Uterus (tissue), 4 donors: ENCODE results near the gene ZNF324B. TPM values are rescaled to one million over a fixed set of nuclear protein-coding genes. Genes with fewer than 3 reads are reported as not detected.

ENCODE experiments used
- DNase-seq, 2 donors: peaks; one replicate each; pipeline ENCODE4 v3.0.0-alpha.2; 2019 to 2020
- H3K27ac ChIP-seq, 2 donors: fragments of 200-600 bp; sonication (generic); 1 replicate in 1 of 2; 2 replicates in 1 of 2; pipeline ENCODE4 v1.5.1; 2016 to 2018
- H3K27me3 ChIP-seq, 2 donors: fragments of 200-600 bp; sonication (generic); one replicate each; pipeline ENCODE4 v1.5.1; 2018 to 2019; ENCODE audit warnings: control low read depth in 1 of 2
- H3K36me3 ChIP-seq, 2 donors: fragments of 200-600 bp; sonication (generic); one replicate each; pipeline ENCODE4 v1.5.1; 2019; ENCODE audit warnings: control low read depth in 1 of 2
- H3K4me1 ChIP-seq, 2 donors: fragments of 200-600 bp; sonication (generic); one replicate each; pipeline ENCODE4 v1.5.1; 2018 to 2019; ENCODE audit warnings: control low read depth in 1 of 2
- H3K4me3 ChIP-seq, 2 donors: fragments of 200-600 bp; sonication (generic); 1 replicate in 1 of 2; 2 replicates in 1 of 2; pipeline ENCODE4 v1.5.1; 2018 to 2019; ENCODE audit warnings: mild to moderate bottlenecking in 1 of 2
- H3K9me3 ChIP-seq, 2 donors: fragments of 200-600 bp; sonication (generic); one replicate each; pipeline ENCODE4 v1.5.1; 2019; ENCODE audit warnings: control low read depth in 1 of 2
- CTCF ChIP-seq, 4 experiments: fragments of 200-600 bp in 2 of 4; fragments of 450-650 bp in 2 of 4; sonication (generic) in 2 of 4; IDR thresholded peaks; one replicate each; pipeline ENCODE4 v1.5.1; 2016 to 2019; ENCODE audit warnings: antibody characterized with exemption in 4 of 4, mild to moderate bottlenecking in 2 of 4, moderate library complexity in 1 of 4
- POLR2A ChIP-seq, 2 donors: fragments of 450-650 bp; IDR thresholded peaks; one replicate each; pipeline ENCODE4 v1.6.1; 2016; ENCODE audit warnings: antibody characterized with exemption in 2 of 2, mild to moderate bottlenecking in 1 of 2, moderate library complexity in 1 of 2
- intact Hi-C: fragments of 100-400 bp; cut with DNase I; formaldehyde crosslinking; loops from one replicate; pipeline ENCODE4 v1.15.1; 2023; ENCODE audit warnings: low total_unique reads
- total RNA-seq, 4 donors: library from RNA; depleted of rRNA in 3 of 4; stranded (reverse); fragments of >200 nt in 3 of 4; gene quantifications; one replicate each; pipeline versions ENCODE4 v1.1.0 to v1.2.4, GENCODE V29; 2014 to 2023
- donor health status: DM: yes; HTN: yes; CAD: no.

Gene ZNF324B
- total RNA-seq, 4 donors from 2014 or later = 1.2 to 17.5 (median 7.3) TPM

- Histone ChIP-seq H3K36me3 (no peaks in the 10 kb centered on the region), H3K27me3 (no peaks in the 10 kb centered on the region), H3K27ac (no peak overlapping the region), H3K4me3 (no peak overlapping the region), H3K9me3 (no peaks in the 10 kb centered on the region), H3K4me1 (peaks cover 0 to 8% of the 10 kb centered on the region in 2 donors)
- DNase-seq = no peak
- intact Hi-C loops = no loop called here
- TF ChIP-seq CTCF (IDR thresholded peaks at IDR 0.05) (no peak), POLR2A (IDR thresholded peaks at IDR 0.05) (no peak)
These were observed 20.3 kb downstream of the ZNF324B start for GRCh38 chr19:58471736-58472135.

- H3K27me3 ChIP-seq = no peaks in the 10 kb centered on the region
- TF ChIP-seq POLR2A (IDR thresholded peaks at IDR 0.05) = no peak
- no peak for TF ChIP-seq CTCF (IDR thresholded peaks at IDR 0.05)
- no peaks in the 10 kb centered on the region for H3K36me3 ChIP-seq
- H3K9me3 ChIP-seq = no peaks in the 10 kb centered on the region
- intact Hi-C loops = no loop called here
- DNase-seq = no peak
- H3K4me1 ChIP-seq = peaks cover 0 to 5% of the 10 kb centered on the region in 2 donors
- no peak overlapping the region for H3K4me3 ChIP-seq
- H3K27ac ChIP-seq = no peak overlapping the region
These were observed 22.4 kb downstream of the ZNF324B start for GRCh38 chr19:58473775-58474174.

- H3K27ac ChIP-seq = no peak overlapping the region
- no peak overlapping the region for H3K4me3 ChIP-seq
- no peak for TF ChIP-seq POLR2A (IDR thresholded peaks at IDR 0.05)
These were observed 23.0 kb downstream of the ZNF324B start for GRCh38 chr19:58474291-58474996.

GRCh38 chr19:58474997-58475713 is 23.7 kb downstream of the ZNF324B start:
- Histone ChIP-seq H3K4me1 (peaks cover 0 to 5% of the 10 kb centered on the region in 2 donors), H3K4me3 (peak overlapping the region; percentile 55 to 58), H3K36me3 (no peaks in the 10 kb centered on the region), H3K27me3 (no peaks in the 10 kb centered on the region), H3K27ac (peak overlapping the region; percentile 84 to 87), H3K9me3 (no peaks in the 10 kb centered on the region)
- TF ChIP-seq CTCF (IDR thresholded peaks at IDR 0.05) (no peak), POLR2A (IDR thresholded peaks at IDR 0.05) (no peak)
- no peak for DNase-seq
- intact Hi-C loops = no loop called here

More at GRCh38 chr19:58474291-58474996, 23.0 kb downstream of the ZNF324B start:
- Histone ChIP-seq H3K27me3 (no peaks in the 10 kb centered on the region), H3K4me1 (peaks cover 0 to 5% of the 10 kb centered on the region in 2 donors), H3K9me3 (no peaks in the 10 kb centered on the region), H3K36me3 (no peaks in the 10 kb centered on the region)
- DNase-seq = no peak
- intact Hi-C loops = no loop called here

- Histone ChIP-seq H3K4me1 (peaks cover 0 to 5% of the 10 kb centered on the region in 2 donors), H3K36me3 (no peaks in the 10 kb centered on the region), H3K27me3 (no peaks in the 10 kb centered on the region), H3K27ac (peak within 1 kb of the TSS; percentile 84 to 87), H3K4me3 (peak within 1 kb of the TSS; percentile 55 to 58), H3K9me3 (no peaks in the 10 kb centered on the region)
- intact Hi-C loops = no loop called here
- TF ChIP-seq CTCF (IDR thresholded peaks at IDR 0.05) (peak in 1 of 4 experiments; percentile 4), POLR2A (IDR thresholded peaks at IDR 0.05) (peak in 1 of 2 donors; percentile 55)
- peak; percentile 96 to 98 for DNase-seq
These were observed 24.5 kb downstream of the ZNF324B start, which contains the start of gene ZNF446 for GRCh38 chr19:58475714-58476497. Gene ZNF446, plus strand, starts transcription at chr19:58476352. Its CDS starts 867 bp downstream, at chr19:58477219.
